ENCODE data around the gene LRFN4. TPM values are rescaled to one million over a fixed set of nuclear protein-coding genes. Genes with fewer than 3 reads are reported as not detected.

Gene LRFN4
- total RNA-seq, 1 experiment from 2014 or later = 66.7 TPM

DNA sequence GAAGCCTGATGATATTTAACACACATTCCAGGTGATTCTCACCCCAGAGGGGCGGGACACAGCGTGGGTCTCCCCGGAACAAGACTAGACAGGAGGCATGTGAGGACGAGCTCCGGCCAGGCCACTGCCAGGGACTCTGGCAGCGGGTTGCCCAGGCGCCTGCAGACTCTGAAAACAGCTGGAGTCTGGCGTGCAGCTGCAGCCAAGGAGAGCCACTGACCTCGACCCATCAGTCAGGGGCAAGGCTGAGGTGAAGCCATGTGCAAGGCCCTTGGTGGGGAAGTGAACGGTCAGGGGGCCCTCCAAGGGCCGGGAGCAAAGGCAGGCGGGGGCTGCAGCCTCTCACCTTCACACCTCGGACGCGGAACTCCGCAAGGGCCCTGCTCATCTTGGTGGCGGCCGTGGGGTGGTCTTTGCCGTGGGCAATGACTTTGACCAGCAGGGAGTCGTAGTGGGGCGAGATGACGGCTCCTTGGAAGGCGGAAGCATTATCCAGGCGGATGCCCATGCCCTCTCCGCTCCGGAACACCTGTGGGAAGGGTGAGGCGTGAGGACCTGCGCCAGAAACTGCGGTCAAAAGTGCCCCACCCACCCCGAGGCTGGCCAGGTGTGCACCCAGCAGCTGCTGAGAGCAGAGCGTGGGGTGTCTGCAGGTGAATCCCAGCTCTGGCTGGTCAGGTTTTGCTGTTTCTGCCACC lies 6.7 kb downstream of the LRFN4 start:
- Mint-ChIP-seq H3K36me3 (ENCODE audit: insufficient read depth in 1 of 3, low read depth in 3 of 3) (peaks cover 0 to 3% (median 0%) of the 10 kb centered on the region in 3 experiments; a peak in 4 of 7 replicates), H3K4me1 (peaks cover 2 to 11% of the 10 kb centered on the region in 2 experiments), H3K9me3 (no peaks in the 10 kb centered on the region), H3K27ac (no peak overlapping the region), H3K27me3 (ENCODE audit: low read depth) (no peaks in the 10 kb centered on the region), H3K4me3 (no peak overlapping the region)
- H4K8ac ChIP-seq (replicated peaks; ENCODE audit: insufficient read length, low read depth, low read length) = no peak overlapping the region
- no peak overlapping the region for H2AK5ac ChIP-seq (ENCODE audit: insufficient read length, low read length)
- H4K91ac ChIP-seq (ENCODE audit: insufficient read length, low read depth, low read length) = no peak overlapping the region
- H3K9ac ChIP-seq (ENCODE audit: extremely low read depth, insufficient read length, low read length) = no peak overlapping the region
- H2BK20ac ChIP-seq (ENCODE audit: low read depth, low read length, poor library complexity, severe bottlenecking) = no peak overlapping the region
- H2BK5ac ChIP-seq (ENCODE audit: insufficient read length, low read length) = no peak overlapping the region
- H2BK12ac ChIP-seq (ENCODE audit: insufficient read length, low read depth, low read length) = no peak overlapping the region
- no peaks in the 10 kb centered on the region for H3K23me2 ChIP-seq (ENCODE audit: insufficient read length, low read depth, low read length, poor library complexity, severe bottlenecking)
- no peak overlapping the region for H3K18ac ChIP-seq (ENCODE audit: insufficient read length, low read depth, low read length)
- no peaks in the 10 kb centered on the region for H4K20me1 ChIP-seq (ENCODE audit: control insufficient read depth, insufficient read depth, insufficient read length)
- no peaks in the 10 kb centered on the region for H3K27me3 ChIP-seq (ENCODE audit: insufficient read depth, low read length)
- H3K56ac ChIP-seq (ENCODE audit: insufficient read length, low read depth, low read length) = no peak overlapping the region
- no peak overlapping the region for H4K5ac ChIP-seq (ENCODE audit: insufficient read length, low read depth, low read length)
- no peaks in the 10 kb centered on the region for H3K4me1 ChIP-seq (ENCODE audit: insufficient read depth, low read length)
- no peak overlapping the region for H2BK120ac ChIP-seq (ENCODE audit: low read depth, low read length, poor library complexity, severe bottlenecking)
- WGBS (ENCODE audit: extremely low coverage, insufficient read length, low lambda C conversion rate) = no CpG with 5 or more reads among the region's 31 CpGs
- TF ChIP-seq, protein P1, sequence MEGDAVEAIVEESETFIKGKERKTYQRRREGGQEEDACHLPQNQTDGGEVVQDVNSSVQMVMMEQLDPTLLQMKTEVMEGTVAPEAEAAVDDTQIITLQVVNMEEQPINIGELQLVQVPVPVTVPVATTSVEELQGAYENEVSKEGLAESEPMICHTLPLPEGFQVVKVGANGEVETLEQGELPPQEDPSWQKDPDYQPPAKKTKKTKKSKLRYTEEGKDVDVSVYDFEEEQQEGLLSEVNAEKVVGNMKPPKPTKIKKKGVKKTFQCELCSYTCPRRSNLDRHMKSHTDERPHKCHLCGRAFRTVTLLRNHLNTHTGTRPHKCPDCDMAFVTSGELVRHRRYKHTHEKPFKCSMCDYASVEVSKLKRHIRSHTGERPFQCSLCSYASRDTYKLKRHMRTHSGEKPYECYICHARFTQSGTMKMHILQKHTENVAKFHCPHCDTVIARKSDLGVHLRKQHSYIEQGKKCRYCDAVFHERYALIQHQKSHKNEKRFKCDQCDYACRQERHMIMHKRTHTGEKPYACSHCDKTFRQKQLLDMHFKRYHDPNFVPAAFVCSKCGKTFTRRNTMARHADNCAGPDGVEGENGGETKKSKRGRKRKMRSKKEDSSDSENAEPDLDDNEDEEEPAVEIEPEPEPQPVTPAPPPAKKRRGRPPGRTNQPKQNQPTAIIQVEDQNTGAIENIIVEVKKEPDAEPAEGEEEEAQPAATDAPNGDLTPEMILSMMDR (conservative IDR thresholded peaks at IDR 0.05) = no peak
- no peak overlapping the region for H3K27ac ChIP-seq (ENCODE audit: insufficient read length, low read depth, low read length)
- H3K23ac ChIP-seq (ENCODE audit: insufficient read length, low read depth, low read length) = no peak overlapping the region
- no peak overlapping the region for H3K14ac ChIP-seq (ENCODE audit: insufficient read depth, low read length)
- no peak overlapping the region for H2BK15ac ChIP-seq (ENCODE audit: low read depth, low read length)
- no peak overlapping the region for H3K4me2 ChIP-seq (ENCODE audit: insufficient read depth, insufficient read length, low read length)
- no peak for DNase-seq
- no peak overlapping the region for H3T11ph ChIP-seq (ENCODE audit: low read length)
- H2AFZ ChIP-seq (ENCODE audit: low read length) = no peak overlapping the region
- no peaks in the 10 kb centered on the region for H3K79me2 ChIP-seq (ENCODE audit: insufficient read depth, low read length)
- H3K4ac ChIP-seq (ENCODE audit: low read depth, low read length) = no peak overlapping the region
- H3K79me1 ChIP-seq (ENCODE audit: insufficient read depth, low read depth, low read length, poor library complexity, severe bottlenecking) = no peaks in the 10 kb centered on the region
- no peaks in the 10 kb centered on the region for H3K9me3 ChIP-seq (ENCODE audit: control insufficient read depth, low read depth, low read length)

Data from H9 (cell line).